GM21390 (cell line): Measurements from ENCODE around the gene SLC5A11.

Experiments used
- ATAC-seq: cut with Tn5 transposase; IDR thresholded peaks from one replicate; pipeline ENCODE4 v1.9.1; 2021; ENCODE audit not compliant: unreplicated experiment

SLC5A11 gene

DNA sequence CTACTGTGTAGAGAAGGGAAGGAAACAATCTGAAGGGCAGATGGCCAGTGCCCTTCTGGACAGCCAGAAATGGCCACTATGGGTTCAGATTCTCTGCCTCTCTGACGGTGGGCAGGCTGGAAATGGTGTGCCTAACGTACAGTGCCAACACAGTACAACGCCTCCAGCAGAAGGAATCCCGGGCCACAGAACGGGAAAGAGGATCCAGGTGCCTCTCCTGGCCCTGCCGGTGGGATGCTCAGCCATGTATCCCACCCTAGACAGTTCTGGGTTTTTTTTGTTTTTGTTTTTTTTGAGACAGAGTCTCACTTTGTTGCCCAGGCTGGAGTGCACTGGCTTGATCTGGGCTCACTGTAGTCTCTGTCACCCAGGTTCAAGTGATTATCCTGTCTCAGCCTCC, 71.5 kb downstream of the SLC5A11 start:
- no peak for ATAC-seq

DNA sequence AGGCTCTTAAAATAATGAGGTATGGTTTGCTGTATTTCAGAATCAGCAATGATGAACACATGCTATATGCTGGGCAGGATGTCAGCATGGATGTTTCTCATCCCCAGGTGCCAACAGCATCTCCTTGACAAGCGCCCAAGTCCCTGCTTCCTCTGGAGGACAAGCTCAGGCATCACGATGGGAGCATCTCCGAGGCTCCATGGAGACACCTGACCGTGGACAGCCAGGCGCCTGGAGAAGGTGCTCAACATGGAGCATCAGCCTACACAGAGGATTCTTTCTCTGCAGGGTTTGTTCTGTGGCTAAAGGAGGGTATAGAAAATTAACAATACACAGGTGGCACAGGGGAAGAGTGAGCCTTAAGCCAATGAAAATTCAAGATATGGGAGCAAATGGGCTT, 72.1 kb downstream of the SLC5A11 start:
- ATAC-seq: no peak

DNA sequence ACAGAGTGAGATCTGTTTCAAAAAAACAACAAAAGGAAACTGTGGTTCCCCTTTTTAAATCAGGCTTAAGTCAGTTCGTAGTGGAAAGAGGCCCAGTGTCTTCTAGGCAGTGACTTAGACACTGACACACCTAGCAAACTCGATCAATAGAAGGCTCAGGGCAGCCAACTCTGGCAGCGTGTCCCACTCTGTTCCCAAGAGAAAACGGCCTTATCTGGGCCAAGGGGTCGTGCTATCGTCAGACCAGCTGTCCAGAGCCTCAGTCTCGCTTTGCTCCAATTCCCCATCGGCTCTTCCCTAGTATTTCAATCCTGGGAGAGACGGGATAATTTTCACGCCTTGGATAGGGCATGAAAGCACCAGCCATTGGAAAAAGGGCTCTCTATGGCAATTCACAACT, 72.9 kb downstream of the SLC5A11 start:
- no peak for ATAC-seq

DNA sequence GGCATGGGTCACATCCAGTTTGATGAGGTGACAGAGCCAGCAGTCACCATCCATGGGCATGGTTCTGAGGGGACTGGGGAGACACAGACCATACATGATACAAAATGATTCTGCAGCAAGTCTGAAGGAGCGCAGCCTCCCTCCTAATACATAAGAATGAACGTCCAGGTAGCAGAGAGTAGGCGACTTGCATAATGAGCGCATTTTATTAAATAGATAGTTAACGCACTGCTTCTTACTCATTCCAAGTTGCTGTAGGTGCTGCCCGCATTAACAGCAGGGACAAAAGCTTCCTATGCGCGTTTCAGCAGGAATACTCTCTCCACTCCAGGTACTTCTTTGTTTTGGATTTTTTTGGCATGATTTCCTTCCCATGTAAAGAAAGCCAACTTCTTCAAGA, 73.8 kb downstream of the SLC5A11 start:
- no peak for ATAC-seq

DNA sequence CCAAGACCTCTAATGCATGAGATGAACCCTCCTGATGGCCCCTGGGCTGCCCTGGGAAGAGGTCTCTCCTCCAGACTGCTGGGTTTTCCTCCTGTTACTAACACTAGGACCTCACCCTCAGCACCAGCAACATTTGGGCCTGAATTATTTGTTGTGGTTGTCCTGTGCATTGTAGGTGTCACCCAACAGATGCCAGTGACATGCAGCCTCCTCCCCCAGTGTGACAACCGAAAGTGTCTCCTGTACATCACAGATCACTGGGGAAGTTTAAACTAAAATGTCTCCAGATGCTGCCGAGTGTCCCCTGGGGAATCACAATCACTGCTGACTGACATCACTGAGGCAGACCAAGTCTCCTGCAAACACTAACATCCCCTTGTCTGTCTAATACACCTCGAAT, 74.8 kb downstream of the SLC5A11 start:
- no peak for ATAC-seq

DNA sequence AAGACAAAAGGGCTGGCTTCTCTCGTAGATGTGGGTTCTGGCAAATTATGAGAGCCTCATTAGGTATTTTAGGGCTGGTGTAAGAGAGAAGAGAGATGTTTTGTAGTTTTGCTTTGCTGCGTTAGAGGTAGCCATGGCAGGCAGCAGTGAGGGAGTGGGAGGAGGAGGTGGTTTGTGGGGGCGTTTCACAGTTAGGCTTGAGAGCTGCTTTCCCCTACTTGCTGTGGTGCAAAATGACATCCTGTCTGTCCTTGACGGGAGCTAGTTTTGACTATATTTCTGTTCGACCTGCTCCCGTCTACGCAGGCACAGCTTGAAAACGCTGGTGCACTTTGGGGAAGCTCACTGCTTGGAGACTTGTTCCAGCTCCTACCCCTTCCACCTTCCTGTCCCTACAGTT, 75.5 kb downstream of the SLC5A11 start:
- no peak for ATAC-seq

DNA sequence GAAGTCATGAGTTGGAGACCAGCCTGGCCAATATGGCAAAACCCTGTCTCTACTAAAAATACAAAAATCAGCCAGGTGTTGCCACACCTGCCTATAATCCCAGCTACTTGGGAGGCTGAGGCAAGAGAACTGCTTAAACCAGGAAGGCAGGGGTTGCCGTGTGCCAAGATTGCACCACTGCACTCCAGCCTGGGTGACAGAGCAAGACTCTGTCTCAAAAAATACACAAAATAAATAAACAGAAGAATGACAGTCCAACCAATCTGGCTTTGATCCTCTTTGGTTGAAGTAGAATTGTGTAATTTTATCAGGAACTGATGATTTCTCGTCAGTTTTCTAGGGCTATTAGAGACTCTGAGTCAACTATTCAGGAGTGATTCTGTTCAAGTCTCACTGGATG, 79.4 kb downstream of the SLC5A11 start:
- ATAC-seq: no peak

DNA sequence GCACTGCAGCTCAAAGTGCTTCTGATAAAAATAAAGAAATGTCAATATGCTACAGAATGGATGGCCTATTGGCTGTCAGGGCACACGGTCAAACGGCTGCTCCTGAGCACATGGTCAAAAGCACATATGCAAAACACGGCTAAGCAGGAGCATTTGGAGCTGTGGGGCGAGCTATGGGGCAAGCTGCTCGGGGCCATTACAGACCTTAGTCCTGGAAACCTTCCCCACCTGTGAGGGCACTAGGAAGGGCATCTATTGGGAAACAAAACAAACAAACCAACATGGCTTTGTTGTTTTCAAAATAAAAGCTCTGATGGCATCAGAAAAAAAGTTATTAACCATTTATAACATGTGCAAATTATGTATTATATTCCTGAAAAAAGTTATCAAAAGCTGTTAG, 83.6 kb downstream of the SLC5A11 start:
- ATAC-seq: no peak

DNA sequence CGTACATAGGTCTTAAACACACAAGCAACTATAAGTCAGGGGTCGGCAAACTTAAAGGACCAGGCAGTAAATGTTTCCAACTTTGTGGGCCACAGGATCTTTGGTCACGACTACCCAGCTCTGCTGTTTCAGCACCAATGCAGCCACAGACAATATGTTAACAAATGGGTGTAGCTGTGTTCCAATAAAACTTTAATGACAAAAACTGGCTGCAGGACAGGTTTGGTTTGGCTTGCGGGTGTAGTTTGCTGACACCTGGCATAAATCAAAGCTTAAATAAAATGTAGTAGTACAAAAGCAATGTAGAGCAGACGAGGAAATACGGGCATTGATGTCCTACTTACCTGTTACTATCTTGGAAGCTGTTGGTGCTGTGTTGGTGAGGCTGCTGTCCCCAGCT, 84.7 kb downstream of the SLC5A11 start:
- no peak for ATAC-seq

DNA sequence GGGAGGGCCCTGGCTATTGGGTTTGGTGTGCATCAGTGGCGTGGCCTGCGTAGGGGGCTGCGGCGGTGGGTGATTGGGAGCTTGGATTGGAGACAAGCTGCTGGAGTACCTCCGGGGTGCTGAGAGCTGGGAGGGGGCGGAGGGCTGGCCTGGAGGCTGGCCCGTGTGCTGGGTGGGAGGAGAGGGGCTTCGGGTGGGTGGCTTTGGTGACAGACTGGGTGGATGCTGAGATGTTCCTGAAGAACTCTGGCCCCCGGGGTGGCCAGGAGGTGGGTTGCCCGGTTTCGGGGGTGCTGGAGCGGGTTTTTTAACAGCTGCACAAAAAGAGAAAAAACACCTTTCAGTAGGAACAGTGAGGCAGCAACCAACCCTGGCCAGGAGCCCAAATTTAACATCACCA, 85.3 kb downstream of the SLC5A11 start:
- ATAC-seq: no peak

DNA sequence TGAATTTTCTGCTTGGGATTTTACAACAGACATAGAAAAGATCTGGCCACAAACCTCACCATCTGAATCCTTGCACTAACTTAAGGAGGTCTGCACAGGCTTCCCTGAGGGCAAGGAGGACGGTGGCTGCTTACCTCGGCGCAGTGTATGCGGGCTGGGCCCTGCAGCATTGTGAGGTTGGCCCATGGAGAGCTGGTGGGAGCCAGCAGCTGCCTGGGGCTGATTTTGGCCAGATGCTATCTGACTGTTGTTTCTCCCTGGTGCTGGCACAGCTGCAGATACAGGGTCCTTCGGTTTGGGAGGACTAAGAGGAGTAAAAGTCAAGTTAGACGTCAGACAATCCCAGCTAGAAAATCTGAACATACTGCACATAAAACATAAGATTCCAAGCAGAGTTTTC, 89.6 kb downstream of the SLC5A11 start:
- no peak for ATAC-seq

DNA sequence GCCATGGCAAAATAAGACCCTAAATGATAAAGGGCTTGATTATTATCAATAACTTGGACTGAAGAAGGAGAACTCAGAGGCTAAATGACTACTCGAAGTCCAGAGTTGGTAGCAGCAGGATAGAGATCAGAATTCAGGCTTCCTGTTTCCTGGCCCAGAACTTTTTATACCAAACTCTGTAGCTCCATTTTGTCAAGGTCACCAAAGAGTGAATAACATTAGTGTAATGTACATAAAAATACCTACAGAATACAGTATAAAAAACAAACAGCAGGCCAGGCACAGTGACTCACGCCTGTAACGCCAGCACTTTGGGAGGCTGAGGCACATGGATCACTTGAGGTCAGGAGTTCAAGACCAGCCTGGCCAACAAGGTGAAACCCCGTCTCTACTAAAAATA, 90.4 kb downstream of the SLC5A11 start:
- ATAC-seq: no peak

DNA sequence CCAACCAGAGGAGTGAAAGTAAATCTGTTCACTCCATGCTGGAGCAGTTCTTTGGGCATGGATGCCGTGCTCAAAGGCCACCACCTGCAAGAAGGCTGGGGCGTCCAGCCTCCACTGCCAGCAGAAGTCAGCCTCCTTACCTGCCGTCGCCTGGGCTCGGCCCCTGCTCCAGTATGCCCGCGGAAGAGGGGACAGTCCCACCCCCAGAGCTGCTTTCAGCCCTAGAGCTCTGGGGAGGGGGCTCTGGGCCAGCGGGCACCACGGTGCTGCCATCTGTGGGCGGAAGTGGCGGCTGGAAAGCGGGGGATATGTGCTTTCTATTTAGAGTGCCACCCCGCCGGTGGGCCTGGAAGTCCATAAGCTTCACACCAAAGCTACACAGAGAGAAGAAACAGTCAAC, 93.5 kb downstream of the SLC5A11 start:
- ATAC-seq: no peak

DNA sequence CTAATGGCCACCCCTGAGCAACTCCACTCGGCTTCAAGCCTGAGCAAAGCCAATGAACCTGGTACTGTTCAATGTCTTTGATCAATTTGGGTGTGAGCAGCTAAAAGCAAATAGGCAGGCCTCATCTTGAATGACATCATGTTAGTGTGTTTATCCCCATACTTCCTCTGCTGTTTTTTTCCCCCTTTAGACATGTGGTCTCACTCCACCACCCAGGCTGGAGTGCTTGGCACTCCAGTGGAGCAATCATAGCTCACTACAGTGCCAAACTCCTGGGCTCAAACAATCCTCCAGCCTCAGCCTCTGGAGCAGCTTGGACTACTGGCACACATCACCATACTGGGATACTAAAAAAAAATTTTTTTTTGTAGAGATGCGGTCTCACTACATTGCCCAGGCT, 94.0 kb downstream of the SLC5A11 start:
- ATAC-seq: no peak

DNA sequence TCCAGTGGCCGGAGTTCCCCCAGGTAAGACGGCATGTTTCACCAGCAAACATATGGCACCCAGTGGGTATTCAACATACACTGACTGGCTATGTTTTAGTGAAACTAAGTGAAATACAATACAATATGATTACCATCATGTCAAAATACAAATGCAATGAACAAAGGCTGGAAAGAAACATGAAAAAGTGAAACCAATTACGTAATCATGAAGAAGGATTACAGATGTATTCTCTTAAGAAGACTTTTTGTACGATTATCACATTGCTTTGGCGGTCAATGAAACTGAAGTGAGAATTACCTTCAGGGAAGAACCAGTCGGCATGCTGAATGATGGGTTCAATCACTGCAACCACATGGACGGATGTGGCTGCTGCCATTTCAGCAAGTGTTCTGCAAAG, 97.7 kb downstream of the SLC5A11 start:
- ATAC-seq: no peak

DNA sequence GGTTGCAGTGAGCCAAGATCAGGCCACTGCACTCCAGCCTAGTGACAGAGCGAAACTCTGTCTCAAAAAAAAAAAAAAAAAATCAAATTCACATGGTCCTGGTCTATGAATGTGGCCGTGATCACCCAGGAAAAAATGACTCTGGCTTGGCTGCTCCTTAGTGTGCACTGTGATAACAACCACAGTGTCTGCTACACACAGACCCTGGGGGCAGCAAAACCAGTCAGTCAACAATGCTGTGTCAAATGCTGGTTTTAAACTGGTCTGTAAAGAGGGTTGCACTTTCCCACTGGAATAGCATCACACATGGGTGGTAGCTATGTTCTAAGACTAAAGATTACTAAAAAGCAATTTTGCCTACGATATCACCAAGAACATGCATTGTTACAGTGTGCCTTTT, 98.4 kb downstream of the SLC5A11 start:
- no peak for ATAC-seq

DNA sequence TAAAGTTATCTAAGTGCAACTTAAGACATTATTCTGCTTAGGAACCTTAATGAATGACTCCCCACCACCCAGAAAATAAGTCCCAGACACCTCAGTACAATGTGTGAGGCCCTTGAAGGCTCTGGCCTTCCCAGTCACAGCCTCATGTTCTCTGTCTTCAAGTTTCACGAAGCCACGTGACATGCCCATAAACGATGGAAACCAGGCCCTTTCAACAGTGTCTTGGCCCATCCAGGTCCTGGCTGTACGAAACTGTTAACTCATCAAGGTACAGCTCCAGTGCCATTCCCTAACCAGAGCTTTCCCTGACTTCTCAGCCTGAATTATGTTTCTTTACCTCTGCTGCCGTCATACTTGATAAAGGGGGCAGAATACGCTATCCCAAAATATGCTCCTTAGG, 100.4 kb downstream of the SLC5A11 start:
- no peak for ATAC-seq

DNA sequence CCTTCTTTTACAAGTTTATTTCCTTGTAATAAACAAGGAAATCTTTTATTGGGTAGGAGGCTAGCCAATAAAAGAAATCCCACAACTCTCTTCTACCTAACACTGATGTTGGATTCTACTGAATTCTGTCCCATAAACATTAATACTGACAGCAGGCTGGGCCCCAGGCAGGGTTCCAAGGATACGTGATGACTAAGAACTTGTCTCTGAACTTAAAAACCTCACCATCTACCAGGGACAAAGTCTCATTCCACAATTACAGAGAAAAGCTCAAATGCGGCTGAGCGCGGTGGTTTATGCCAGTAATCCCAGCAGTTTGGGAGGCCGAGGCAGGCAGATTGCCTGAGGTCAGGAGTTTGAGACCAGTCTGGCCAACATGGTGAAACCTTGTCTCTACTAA, 104.5 kb downstream of the SLC5A11 start:
- ATAC-seq: no peak

DNA sequence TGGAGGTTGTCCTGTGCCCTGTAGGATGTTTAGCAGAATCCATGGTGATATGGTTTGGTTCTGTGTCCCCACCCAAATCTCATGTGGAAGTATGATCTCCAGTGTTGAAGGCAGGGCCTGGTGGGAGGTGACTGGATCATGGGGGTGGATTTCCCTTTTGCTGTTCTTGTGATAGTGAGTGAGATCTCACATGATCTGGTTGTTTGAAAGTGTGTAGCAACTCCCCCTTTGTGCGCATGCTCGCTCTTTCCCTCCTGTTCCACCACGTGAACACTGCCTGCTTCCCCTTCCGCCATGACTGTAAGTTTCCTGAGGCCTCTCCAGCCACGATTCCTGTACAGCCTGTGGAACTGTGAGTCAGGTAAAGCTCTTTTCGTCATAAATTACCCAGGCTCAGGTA, 107.5 kb downstream of the SLC5A11 start:
- no peak for ATAC-seq

DNA sequence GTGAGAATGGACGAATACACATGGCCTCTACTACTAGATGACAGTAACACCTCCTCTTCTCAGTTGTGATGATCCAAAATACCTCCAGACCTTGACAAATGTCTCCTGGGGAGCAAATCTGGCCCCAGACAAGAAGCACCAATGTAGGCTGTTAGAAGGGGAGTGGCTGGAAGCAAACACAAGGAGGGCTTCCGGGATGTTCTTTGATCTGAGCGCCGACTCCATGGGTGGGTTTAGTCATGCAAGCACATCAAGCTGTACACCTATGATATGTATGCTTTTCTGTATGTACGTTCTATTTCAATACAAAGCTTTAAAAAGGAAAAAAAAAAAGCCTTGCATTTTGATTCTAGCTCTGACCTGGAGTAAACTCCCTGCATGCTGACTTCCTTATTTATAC, 108.0 kb downstream of the SLC5A11 start:
- ATAC-seq: no peak

DNA sequence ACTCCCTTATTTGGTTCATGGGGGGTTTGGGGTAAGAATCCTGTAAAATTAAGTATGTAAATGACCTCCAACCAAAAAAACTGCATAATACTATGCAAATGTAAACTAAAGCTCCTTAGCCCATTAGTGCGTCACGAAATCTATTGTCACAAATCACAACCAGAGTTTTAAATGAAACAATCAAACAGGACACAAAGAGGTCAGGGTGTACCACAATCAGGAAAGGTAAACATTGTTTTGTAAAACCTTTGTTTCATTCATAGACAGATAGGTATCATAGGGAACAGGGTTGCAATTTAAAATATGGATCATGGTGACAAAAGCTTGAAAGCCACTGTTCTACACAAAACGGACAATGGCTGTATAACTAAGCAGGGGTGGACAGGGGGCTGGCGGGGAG, 108.4 kb downstream of the SLC5A11 start:
- no peak for ATAC-seq

DNA sequence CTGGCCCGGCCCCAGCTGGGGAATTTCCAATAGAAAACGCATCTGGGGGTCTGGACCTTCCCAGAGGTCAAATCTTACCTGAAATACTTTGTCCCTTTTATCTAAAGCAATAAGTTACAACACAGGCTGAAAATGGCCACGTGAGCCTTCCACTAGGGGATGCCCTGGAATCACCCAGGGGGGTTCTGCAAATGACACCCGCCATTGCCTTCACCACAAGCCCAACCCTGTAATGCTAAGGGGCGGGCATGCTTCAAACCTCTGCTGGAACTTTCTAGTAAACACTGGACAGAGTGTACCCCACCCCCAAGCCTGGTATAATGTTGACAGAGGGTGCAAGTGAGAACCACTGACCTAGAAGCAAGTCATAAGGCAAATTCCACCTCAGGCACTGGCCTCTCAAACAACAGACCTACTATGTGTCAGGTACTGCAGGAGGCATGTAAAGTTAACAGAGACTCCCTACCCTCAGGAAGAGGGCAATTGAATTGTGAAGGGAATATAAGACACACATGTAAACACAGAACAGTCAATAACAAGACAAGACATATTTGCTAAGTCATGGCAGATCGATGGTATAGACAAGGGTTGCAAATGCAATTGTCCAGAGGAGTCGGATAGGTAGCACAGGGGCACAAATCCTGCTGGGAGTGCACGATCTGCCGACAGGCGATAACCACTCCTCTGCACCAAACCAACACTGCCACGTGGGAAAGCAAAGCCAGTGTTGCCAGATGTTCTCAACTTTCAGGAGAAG, 110.4 kb downstream of the SLC5A11 start:
- no peak for ATAC-seq

DNA sequence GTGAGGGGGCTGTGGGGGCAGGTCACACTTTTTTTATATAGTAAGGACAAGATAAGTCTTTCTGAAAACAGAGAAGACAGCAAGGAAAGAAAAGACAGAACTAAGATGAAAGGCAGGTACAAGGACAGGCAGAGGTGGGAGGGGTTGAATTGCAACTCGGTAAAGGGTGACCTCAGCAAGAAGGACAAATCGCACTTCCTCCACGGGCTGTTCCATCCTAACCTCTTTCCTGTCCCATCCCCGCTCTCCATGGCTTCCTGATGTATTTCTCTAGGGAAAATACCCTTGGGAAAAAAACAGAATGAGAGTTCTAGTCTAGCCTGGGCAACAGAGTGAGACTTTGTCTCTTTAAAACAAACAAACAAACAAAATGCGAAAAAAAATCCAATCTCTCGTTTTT, 112.1 kb downstream of the SLC5A11 start:
- no peak for ATAC-seq
